ENCODE measurements around the gene FRMD3. TPM values are rescaled to one million over a fixed set of nuclear protein-coding genes. Genes with fewer than 3 reads are reported as not detected.

FRMD3 gene
- total RNA-seq, 2 experiments from 2014 or later, result 0.27 to 1.1 TPM

- ATAC-seq, result no peak
- Mint-ChIP-seq H3K4me3 (no peak overlapping the region), H3K27me3 (peaks cover 5% of the 10 kb centered on the region), H3K36me3 (ENCODE audit: low read depth) (no peaks in the 10 kb centered on the region), H3K4me1 (ENCODE audit: low read depth) (no peaks in the 10 kb centered on the region), H3K9me3 (no peaks in the 10 kb centered on the region), H3K27ac (no peak overlapping the region)
- no peak for DNase-seq
- intact Hi-C loops (cut with micrococcal nuclease), result no loop called here
- TF ChIP-seq, protein P1, sequence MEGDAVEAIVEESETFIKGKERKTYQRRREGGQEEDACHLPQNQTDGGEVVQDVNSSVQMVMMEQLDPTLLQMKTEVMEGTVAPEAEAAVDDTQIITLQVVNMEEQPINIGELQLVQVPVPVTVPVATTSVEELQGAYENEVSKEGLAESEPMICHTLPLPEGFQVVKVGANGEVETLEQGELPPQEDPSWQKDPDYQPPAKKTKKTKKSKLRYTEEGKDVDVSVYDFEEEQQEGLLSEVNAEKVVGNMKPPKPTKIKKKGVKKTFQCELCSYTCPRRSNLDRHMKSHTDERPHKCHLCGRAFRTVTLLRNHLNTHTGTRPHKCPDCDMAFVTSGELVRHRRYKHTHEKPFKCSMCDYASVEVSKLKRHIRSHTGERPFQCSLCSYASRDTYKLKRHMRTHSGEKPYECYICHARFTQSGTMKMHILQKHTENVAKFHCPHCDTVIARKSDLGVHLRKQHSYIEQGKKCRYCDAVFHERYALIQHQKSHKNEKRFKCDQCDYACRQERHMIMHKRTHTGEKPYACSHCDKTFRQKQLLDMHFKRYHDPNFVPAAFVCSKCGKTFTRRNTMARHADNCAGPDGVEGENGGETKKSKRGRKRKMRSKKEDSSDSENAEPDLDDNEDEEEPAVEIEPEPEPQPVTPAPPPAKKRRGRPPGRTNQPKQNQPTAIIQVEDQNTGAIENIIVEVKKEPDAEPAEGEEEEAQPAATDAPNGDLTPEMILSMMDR (IDR thresholded peaks at IDR 0.05), result no peak
- ChIA-PET CTCF (no interaction called here), POLR2A (no interaction called here)
Observed at GRCh38 chr9:83199832-83200231, 338.4 kb downstream of the FRMD3 start.

- intact Hi-C loops (cut with micrococcal nuclease), result no loop called here
- no peak overlapping the region for H3K4me3 Mint-ChIP-seq
- DNase-seq, result no peak
- no peak overlapping the region for H3K27ac Mint-ChIP-seq
- H3K9me3 Mint-ChIP-seq, result no peaks in the 10 kb centered on the region
- TF ChIP-seq, protein P1 (IDR thresholded peaks at IDR 0.05), result no peak
- ATAC-seq, result no peak
- CTCF ChIA-PET, result interaction anchor here (0.6 kb wide), 1 partner anchor 389 kb away, joined by 3 read pairs; no protein-coding TSS in a partner anchor
- H3K4me1 Mint-ChIP-seq (ENCODE audit: low read depth), result no peaks in the 10 kb centered on the region
- POLR2A ChIA-PET, result no interaction called here
- peaks cover 10% of the 10 kb centered on the region for H3K27me3 Mint-ChIP-seq
- H3K36me3 Mint-ChIP-seq (ENCODE audit: low read depth), result no peaks in the 10 kb centered on the region
Observed at GRCh38 chr9:83199240-83199639, 339.0 kb downstream of the FRMD3 start.

DNA sequence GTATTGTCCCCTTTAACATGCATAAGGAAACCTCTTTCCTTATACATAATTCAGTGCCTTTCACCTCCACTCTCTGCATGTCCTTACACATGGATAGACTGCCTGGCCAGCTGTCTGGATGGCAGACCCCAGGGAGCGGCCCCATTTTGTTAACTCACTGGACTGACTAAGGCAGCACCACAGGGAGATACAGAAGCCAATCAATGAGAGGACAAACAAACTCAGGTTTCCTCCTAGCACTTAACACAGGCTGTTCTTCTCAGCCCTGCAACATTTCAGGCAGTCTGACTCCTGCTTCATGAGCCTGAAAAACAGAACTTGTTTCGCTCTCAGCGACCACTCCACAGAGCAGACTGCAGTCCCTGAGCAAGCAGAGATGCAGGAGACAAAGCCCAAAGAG is 339.8 kb downstream of the FRMD3 start:
- H3K9me3 Mint-ChIP-seq, result no peaks in the 10 kb centered on the region
- no peaks in the 10 kb centered on the region for H3K36me3 Mint-ChIP-seq (ENCODE audit: low read depth)
- POLR2A ChIA-PET, result no interaction called here
- no peak for DNase-seq
- H3K4me1 Mint-ChIP-seq (ENCODE audit: low read depth), result no peaks in the 10 kb centered on the region
- no peak for ATAC-seq
- no peak overlapping the region for H3K27ac Mint-ChIP-seq
- CTCF ChIA-PET, result interaction anchor here (2.2 kb wide), 1 partner anchor 12 kb away, joined by 6 read pairs; no protein-coding TSS in a partner anchor
- H3K27me3 Mint-ChIP-seq, result peaks cover 10% of the 10 kb centered on the region
- TF ChIP-seq, protein P1 (IDR thresholded peaks at IDR 0.05), result no peak
- no peak overlapping the region for H3K4me3 Mint-ChIP-seq
- intact Hi-C loops (cut with micrococcal nuclease), result no loop called here

DNA sequence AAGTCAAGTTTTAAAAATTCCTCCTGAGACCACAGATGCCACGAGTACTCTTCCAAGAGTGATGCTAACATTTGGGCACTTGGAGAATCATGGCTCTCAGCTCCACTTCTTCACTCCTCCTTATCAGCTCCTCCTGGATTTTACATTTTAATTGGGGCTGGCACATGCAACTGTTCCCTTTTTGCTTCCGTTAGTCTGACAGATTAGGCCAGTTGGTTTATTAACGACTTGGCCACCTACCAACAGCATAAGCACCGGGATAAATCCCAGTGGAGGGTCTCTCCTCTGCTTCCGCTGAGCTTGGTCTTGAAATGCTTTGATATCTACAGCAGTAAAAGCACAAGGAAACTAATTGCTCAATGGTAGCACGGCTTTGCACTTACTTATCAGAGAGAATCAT is 340.6 kb downstream of the FRMD3 start:
- no peaks in the 10 kb centered on the region for H3K4me1 Mint-ChIP-seq (ENCODE audit: low read depth)
- ATAC-seq (no peak), DNase-seq (no peak)
- intact Hi-C loops (cut with micrococcal nuclease), result no loop called here
- no peak overlapping the region for H3K27ac Mint-ChIP-seq
- H3K27me3 Mint-ChIP-seq, result peaks cover 10% of the 10 kb centered on the region
- ChIA-PET CTCF (interaction anchor here (2.2 kb wide), 1 partner anchor 12 kb away, joined by 6 read pairs; no protein-coding TSS in a partner anchor), POLR2A (no interaction called here)
- H3K36me3 Mint-ChIP-seq (ENCODE audit: low read depth), result no peaks in the 10 kb centered on the region
- no peaks in the 10 kb centered on the region for H3K9me3 Mint-ChIP-seq
- H3K4me3 Mint-ChIP-seq, result no peak overlapping the region
- TF ChIP-seq, protein P1 (IDR thresholded peaks at IDR 0.05), result no peak

GRCh38 chr9:83196946-83197345 is 341.3 kb downstream of the FRMD3 start:
- Mint-ChIP-seq H3K4me1 (ENCODE audit: low read depth) (no peaks in the 10 kb centered on the region), H3K9me3 (no peaks in the 10 kb centered on the region), H3K36me3 (ENCODE audit: low read depth) (no peaks in the 10 kb centered on the region), H3K4me3 (no peak overlapping the region), H3K27ac (no peak overlapping the region), H3K27me3 (peaks cover 12% of the 10 kb centered on the region)
- ChIA-PET CTCF (interaction anchor here (2.2 kb wide), 1 partner anchor 11 kb away, joined by 6 read pairs; no protein-coding TSS in a partner anchor), POLR2A (interaction anchor here (0.6 kb wide), 1 partner anchor 1037 kb away, joined by 3 read pairs; no protein-coding TSS in a partner anchor)
- intact Hi-C loops (cut with micrococcal nuclease), result no loop called here
- no peak for ATAC-seq
- DNase-seq, result no peak
- TF ChIP-seq, protein P1 (IDR thresholded peaks at IDR 0.05), result no peak

Other genes with a start within 250 kb of the FRMD3 start
- 1 to 10 TPM; 3.6 to 4.8 TPM for gene IDNK, start 84.7 kb upstream of the FRMD3 start, total RNA-seq
- gene UBQLN1, start 169.6 kb upstream of the FRMD3 start, total RNA-seq, result 10 to 100 TPM; 80.1 to 92.9 TPM